NOMO-1 treated with DMSO at 0.1 percent for 48 hours (cell line): ENCODE results near the gene ELOVL7.
A peak's percentile ranks its signal among the peaks of the same experiment; 100 is the strongest.
"Not testable (repeated sequence)": the region's sequence is repeated elsewhere in the genome, so short reads cannot be mapped to it uniquely, and the experiment has no call there.

Experiments used
- DNase-seq: peaks from one replicate; lab custom pipeline; 2025; ENCODE audit not compliant: unreplicated experiment; lab: John Stamatoyannopoulos, UW

ELOVL7 gene

DNA sequence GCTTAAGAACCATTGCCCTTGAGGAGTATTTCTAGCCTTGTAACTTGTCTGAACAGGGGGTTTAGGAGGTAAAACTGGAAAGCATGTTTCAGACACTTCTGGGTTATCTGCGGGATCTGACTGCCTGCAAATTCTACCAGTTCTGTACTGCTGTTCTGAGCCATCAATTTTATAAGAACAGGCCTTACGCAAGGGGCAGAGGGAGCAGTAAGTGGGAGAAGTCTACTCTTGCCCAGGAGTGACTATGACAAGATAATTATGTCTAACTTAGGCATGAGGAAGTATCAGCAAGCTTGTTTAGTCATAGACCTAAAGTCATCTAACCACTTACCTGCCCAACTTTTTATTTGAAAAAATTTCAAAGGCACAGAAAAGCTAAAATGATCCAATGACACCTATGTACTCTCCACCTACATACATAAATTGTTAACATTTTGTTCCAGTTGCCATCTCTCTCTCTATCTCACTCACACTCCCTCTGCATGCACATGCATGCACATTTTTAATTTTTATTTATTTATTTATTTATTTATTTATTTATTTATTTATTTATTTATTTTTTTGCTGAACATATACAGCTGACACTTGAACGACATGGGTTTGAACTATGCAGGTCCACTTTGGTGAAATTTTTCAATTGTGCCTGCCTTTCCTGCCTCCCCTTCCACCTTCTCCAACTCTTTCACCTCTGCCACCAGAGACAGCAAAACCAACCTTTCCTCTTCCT, 125.7 kb downstream of the ELOVL7 start:
- peak; percentile 94 for DNase-seq

- DNase-seq = not testable (repeated sequence)
Observed at GRCh38 chr5:60715201-60715928, 128.7 kb downstream of the ELOVL7 start.

DNA sequence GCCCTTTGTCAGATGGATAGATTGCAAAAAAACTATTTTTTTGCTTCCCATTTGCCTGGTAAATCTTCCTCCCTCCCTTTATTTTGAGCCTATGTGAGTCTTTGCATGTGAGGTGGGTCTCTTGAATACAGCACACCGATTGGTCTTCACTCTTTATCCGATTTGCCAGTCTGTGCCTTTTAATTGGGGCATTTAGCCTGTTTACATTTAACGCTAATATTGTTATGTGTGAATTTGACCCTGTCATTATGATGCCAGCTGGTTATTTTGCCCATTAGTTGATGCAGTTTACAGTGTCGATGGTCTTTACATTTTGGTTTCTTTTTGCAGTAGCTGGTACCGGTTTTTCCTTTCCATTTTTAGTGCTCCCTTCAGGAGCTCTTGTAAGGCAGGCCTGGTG, 131.1 kb downstream of the ELOVL7 start:
- no peak for DNase-seq

GRCh38 chr5:60711892-60712291, 132.2 kb downstream of the ELOVL7 start:
- not testable (repeated sequence) for DNase-seq

DNA sequence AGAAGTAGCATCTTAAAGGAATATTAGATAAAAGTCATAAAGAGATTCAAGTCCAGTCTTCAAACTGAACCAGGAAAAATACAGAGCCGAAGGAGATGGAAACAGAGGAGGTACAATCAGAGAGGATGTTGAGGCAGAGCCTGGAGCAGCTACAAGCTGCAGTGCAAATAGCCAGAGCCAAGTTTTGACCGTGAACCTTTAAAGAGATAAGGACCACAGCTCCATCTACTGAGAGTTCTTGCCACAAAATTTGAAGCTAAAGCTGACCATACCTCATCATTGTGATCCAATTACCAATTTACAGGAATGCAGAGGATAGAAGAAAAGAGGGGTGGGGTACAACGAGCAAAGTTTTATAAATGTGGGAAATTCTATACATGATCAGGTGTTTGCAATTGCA, 133.7 kb downstream of the ELOVL7 start:
- no peak for DNase-seq

- no peak for DNase-seq
Observed at GRCh38 chr5:60705144-60705543, 138.9 kb downstream of the ELOVL7 start.

GRCh38 chr5:60703944-60704343, 140.1 kb downstream of the ELOVL7 start:
- no peak for DNase-seq
